ENCODE data around the gene JAKMIP1.

JAKMIP1 gene

DNA sequence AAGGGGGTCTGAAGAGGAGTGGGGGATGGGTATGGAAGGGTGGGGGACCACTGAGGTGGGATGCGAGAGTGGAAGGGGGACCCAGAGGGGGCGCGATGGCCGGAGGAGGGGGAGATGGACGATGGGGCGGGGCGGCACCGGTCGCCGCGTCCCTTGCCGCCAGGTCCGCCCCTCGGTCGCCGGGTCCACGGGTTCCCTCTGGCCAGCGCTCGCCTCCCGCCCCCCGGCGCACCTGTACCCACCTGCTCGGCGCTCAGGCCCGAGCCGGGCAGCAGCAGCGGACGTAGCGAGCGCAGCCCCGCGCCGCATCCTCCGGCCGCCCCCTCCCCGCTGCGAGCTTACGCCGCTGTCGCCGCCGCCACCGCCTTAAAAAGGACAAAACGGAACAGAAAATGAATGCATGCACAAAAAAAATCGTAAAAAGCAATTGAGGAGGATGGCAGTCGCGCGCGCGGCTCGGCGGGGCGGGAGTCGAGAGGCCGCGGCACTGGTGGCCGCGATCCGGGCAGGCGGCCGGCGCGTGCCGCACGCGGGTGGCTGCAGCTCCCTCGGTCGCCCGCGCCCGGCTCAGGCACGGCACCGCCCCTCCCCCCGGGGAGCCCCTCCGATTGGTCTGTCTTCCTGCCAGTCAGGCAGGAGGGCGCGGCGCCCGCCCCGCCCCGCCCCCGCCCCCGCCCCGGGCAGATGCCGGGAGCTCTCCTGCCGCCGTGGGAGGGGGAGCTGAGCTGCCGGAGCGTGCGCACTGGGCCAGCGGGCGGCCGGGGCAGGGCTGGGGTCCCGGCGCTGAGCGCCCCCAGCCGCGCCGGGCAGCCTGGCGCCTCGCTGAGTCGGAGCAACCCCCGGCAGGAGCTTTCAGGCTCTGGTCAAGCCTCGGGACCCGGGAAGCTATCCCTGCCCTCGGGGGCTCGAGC is at the start of gene JAKMIP1:
JAKMIP1 (minus strand) TSS at position 539 of the 911 bp plus-strand sequence. CDS start 87,699 bp downstream, outside the sequence.
- DNase-seq (ENCODE audit: low read depth, low spot score): no peak

DNA sequence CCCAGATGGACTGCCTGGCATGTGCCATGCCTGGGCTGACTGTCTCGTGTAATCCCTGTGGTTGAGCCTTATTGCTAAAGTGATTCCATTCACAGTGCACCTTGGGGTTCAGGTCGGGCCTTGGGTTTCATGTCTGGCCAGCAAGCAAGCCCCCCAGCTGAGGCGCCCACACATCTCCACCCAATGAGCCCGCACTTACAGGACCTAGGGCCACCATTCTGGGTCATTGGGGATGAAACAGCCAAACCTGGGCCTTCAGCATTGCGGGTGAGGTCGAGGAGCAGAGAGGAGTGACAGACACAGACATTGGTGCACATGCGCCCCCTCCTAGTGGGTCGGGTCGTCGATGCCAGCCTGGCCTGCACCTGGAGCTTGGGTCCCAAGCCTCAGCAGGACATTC is 48.0 kb upstream of the JAKMIP1 start:
- no peak for DNase-seq (ENCODE audit: low read depth, low spot score)

DNA sequence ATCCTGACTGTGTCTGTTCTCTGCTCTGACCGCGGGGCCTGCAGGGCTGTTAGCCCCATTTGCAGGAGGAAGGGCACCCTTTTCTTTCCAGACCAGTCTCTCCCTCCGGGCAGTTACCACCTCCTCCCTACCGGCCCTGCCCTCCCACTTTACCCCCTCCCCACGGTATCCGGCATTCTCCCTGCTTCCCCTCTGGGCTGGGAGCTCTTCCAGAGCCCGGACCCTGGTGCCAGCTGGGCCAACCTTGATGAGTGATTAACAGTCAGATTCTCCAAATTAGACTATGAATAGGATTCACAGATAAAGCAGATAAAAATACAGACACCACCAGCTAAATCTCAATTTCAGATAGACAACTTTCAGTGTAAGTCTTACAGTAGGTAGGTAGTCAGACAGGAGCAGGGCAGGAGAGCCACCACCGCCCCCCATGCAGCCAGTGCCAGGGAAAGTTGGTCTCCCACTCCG is 45.9 kb upstream of the JAKMIP1 start:
- DNase-seq (ENCODE audit: low read depth, low spot score): no peak

DNA sequence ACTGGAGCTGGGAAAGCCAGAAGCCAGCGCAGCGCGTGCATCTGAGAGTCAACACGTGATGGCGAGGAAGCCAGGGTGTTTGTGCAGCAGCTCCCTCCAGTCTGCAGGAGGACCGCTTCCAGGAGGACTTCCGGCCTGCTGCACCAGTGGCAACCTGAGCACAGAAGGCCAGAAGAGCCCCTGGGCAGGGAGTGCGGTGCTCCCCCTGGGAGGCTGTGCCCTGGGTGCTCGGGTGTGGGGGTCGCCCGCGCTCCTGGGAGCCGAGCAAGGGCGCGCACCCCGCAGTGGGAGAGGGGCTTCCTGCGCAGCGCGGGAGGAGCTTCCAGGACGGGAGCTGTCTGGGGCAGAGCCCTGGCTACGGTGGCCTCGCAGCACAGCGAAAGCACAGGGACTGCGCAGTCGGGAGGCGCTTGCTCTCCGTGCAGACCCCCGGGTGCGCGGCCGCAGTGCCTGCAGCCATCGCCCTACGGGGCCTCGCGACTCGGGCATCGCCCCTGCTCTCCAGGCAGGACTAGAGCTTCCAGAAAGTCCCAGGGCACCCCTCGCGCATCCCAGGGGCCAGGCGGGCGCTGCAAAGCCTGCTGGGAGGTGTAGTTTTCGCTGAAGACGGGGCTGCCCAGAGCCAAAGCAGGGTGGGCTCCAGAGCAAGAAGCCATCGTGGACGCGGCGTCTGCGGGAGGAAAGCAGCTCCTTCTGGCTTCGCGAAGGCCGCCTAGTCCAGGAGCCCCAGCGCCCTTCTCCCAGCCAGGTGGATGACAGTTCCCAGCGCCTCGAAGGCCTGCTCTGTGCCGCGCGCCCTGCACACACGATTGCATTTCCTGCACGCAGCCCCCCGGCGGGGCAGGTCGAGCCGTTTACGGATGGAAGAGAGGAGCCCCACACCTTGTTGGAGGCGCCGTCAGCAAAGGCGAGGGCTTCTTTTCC is 45.2 kb upstream of the JAKMIP1 start:
- DNase-seq (ENCODE audit: low read depth, low spot score): no peak

DNA sequence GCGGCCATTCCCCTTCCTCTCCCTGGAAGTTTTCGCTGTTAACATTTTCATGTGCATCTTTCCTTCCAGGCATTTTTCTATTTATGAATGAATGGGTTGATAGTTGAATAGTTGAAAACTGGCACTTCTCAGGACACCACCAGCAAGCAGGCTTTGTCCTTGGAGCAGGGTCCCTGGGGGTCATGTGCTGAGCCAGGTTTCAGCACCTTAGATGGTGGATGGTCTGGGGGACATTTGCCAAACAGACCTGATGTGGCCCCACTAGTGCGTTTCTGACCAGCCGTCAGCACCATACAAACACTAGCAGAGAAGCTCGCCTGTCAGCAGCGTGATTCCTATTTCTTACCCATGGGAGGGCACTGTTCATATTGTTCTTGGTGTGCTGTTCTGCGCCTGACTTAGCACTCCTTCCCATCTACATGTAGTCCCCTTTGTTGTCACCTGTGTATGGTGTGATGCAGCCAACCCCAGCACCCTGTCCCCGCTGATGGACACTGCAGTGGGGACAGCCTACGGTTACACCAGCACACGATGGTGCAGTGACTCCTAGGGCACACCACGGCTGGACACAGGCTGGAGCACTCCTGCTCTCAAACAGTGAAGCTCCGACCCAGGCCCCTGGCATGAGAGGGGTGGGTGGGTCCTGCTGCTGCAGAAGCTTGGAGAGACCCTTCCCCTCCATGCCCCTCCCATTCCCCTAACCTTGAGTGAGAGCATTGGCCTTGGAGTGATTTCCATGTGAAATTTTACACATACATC is 42.1 kb upstream of the JAKMIP1 start:
- no peak for DNase-seq (ENCODE audit: low read depth, low spot score)

DNA sequence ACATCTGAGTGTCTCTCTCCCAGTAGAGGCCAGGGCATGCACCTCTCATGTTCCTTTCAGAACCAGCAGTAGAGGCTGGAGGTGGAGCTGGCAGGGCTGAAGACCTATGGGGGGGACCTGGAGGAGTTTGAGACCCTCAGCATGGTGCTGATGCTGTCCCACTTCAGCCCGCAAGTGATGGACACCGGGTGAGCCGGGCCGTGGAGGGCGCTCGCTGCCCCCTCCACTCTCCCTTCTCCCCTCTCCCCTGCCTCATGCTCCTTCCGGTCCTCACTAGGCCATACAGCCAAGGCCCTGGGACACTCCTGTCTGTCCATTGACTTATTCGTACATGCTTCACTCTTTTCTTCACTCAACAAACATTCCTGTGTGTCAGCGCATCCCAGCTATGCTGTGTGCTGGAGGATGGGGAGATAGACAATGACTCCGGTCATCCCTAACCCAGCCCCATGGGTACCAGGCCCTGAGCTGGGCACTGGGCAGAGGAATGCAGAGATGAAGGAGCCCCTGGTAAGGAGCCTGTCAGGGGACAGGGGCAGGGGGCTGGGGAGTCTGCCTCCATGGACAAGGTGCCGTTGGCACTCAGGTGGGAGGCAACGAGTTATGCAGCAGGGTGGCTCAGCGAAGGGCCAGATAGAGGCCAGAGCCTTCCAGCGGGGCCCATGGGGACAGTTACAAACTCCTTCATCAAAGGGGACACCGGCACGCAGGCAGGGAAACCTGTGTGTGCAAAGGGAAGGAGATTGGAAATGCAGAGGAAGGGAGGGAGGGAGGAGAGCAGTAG is 40.9 kb upstream of the JAKMIP1 start:
- DNase-seq (ENCODE audit: low read depth, low spot score): no peak

DNA sequence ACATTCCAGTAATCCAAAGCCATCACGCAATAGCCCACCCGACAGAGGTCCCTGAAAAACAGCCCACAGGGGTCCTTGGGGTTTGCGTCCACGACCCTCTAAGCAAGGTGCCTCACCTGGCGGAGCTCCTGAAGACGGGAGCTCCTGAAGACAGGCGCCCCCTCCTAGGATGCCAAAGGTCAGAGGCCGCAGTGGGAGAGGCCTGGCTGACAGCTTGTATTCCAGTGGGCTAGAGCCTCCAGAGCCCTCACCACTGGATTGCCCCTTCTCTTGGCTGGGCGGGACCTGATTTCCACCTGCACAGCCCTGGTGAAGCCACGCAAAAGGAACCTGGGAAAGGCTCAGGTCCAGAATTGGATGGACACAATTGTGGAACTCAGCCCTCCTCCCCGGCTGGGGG is 39.6 kb upstream of the JAKMIP1 start:
- no peak for DNase-seq (ENCODE audit: low read depth, low spot score)

DNA sequence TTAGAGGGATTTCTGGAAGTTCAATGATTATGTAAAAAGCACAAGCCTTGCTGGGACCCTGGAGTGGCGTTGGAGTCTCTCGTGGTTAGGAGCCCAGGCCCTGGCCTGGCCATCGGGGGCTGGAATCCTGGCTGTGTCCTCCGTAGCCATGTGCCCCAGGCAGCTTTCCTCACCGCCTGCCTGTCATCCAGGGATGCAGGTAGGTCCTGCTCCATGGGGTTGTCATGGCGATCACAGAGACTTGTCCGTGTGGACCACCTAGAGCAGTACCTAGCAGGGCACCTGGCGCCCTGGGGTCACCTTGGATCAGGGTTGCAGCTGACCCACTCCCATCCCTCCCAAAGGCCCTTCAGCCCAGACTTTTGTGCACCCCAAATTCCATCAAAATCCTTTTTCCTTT is 39.1 kb upstream of the JAKMIP1 start:
- no peak for DNase-seq (ENCODE audit: low read depth, low spot score)

DNA sequence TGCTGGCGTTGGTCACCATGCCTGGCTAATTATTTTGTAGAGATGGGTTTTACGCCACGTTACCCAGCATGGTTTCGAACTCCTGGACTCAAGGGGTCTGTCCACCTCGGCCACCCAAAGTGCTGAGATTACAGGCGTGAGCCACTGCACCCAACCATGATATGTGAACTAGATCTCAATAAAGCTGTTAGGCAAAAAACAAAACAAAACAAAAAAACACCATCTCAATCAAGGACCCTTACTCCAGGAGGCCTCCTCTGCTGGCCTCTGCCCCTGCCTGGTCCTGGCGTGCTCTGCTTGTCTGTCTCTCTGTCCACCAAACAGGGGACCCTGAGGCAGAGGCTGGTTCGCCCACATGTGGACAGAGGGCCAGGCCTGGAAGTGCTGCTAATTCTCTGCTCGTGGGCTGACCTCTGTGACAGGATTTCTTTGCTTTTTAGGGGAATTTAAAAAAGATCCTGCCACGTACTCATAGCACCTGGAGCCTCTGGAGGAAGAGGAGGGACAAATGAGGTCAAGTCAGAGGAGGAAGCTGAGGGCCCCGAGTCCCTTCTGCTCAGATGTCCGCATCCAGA is 36.6 kb upstream of the JAKMIP1 start:
- no peak for DNase-seq (ENCODE audit: low read depth, low spot score)

DNA sequence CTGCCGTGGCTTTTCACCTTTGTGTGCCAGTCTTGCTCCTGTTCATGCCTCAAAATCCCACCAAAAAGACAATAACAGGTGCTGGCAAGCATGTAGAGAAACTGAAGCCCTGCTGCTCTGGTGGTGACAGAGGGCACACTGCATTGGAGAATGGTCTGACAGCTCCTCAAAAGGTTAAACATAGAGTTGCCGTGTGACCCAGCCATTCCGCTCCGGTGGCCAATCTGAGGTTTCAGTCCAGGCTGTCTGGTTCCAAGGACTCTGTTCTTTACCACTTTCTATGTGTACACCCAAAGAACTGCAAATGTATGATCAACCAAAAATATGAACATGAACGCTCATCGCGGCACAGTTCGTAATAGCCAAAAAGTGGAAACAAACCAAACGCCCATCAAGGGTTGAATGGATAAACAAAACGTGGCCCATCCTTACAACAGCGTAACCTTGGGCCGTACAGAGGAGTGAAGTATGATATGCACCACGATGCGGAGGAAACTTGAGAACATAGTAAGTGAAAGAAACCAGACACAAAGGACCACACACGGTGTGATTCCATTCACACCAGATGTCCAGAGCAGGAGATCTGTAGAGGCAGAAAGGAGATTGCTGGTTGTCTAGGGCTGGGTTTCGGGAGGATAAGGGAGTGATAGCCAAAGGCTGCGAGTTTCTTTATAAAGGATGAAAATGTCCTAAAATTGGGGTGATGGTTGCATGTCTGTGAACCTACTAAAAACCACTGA is 35.7 kb upstream of the JAKMIP1 start:
- DNase-seq (ENCODE audit: low read depth, low spot score): no peak

DNA sequence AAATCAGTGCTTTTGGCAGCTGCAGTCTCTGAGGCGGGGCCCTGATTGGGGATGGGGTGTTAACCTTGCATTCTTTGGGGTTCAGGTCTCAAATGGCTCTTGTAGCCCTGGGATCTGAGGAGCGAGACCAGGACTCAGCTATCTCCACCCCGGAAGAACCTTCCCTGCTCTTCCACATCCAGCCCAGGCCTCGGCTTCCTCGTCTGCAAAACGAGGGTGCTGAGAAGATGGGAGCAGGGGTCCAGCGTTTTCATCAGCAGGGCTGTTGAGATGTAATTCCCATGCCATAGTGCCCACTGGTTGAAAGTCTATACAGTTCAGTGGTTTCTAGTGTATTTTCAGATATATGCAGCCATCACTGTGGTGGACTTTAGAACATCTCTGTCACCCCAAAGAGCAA is 34.7 kb upstream of the JAKMIP1 start:
- no peak for DNase-seq (ENCODE audit: low read depth, low spot score)

DNA sequence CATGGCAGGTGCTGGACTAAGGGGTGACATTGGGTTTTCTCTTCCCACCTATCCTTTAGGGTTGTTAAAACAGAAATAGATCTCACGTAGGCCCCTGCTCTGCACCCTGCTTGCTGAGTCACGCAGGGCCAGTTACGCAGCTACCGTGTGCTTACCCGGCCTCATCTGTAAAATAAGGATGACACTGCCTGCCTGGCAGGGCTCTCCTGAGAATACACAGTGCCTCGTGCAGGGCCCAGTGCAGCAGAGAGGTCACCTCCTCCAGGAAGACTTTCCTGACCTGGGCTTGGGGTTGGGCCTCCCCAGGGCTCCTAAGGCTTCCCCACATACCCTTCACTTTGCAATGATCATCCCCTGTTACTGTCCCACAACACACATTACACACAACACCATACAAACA is 33.6 kb upstream of the JAKMIP1 start:
- no peak for DNase-seq (ENCODE audit: low read depth, low spot score)

DNA sequence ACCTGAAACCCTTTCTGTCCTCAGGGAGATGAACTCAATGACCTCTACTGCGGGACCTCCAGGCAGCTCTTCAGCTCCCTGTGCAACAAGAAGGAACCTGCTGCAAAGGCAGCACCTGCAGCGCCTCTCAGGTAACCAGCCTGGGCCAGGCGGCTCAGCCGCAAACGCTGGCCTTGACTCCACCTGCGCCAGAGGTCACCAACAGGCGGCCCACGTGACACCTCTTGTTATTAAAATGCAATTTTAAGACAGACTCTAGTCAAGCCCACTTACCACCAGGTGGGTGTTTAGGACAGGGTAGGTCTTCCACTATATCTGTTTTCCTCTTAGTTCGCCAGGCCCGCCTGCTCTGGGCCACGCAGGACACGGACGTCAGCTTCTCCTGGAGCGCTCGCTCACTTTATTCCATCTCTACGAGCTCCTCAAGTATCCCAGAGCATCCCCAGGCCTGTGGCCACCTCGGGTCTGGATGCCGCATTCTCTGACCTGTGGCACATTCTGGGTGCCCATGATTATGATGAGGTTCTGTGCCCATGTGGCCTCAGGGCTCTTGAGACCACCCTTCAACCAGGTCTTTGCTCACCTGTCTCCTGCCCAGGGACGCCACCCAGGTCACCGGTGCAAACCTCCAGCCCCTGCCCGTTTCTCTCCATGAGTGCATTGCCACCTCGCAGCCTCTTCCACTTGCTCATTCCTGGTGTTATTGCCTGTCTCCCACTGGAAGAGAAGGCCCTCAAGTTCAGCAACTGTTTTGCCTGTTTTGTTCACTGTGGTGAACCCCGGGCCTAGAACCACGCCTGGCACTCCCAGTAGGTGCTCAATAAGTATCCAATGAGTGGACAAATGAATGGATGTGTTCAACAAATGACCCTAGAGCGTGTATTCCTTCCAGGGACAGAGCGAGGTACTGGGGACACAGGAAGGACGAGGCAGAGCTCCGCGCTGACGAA is 32.8 kb upstream of the JAKMIP1 start:
- no peak for DNase-seq (ENCODE audit: low read depth, low spot score)

DNA sequence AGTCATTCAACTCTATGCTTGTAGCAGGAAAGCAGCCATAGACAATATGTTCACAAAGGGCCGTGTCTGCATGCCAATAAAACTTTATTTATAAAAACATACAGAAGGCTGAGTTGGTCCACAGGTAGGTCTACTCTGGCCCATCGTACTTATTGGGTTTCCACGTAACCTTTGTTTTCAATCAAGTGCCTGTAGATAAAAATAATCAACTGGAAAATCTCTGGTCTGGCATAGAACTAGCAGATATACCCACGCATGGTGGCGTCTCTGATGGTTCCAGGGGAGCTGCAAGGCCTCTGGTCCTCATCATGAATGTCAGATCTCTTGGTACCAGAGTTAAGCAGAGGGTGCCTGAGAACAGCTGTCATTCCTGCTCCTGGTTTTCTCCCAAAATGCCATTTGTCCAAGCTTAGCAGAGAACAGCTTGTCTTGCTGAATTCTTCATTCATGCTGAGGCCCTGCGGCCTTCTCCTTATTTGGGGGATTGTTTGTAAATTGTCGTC is 31.4 kb upstream of the JAKMIP1 start:
- DNase-seq (ENCODE audit: low read depth, low spot score): no peak

DNA sequence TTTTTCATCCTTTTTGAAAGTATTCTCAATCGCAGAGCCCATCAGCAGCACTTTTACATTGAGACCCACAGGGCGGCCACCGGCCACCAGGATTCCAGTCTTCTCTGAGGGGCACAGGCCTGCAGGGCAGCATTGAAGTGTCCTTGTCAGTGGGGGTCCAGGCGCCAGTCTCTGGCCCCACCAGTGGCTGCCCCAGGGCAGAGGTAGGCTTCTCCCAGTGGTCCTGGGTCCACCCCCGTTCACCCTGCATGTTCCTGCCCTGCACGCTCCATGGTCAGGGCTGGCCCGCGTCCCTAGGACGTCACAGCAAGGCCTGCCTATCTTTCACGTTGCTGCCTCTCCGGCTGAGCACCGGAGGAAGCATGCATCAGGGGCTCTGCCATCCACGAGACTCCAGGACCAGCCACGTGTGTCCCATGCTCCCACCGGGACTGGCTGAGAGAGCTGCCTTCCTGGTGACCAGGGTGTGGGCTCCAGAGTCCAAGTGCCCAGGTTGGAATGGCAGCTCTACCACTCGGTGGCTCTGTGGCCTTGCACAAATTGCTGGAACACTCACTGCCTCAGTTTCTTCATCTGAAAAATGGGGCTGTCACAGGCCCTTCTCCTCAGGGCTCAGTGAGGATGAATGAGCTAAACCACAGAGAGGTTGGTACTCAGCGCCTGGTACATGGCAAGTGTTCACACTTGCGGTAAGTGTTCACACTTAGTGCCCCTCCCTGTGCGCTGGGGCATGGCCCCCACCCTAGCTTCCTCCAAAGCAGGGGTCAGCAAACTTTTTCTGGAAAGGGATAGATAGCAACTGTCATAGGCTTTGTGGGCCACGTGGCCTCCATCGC is 30.7 kb upstream of the JAKMIP1 start:
- no peak for DNase-seq (ENCODE audit: low read depth, low spot score)

DNA sequence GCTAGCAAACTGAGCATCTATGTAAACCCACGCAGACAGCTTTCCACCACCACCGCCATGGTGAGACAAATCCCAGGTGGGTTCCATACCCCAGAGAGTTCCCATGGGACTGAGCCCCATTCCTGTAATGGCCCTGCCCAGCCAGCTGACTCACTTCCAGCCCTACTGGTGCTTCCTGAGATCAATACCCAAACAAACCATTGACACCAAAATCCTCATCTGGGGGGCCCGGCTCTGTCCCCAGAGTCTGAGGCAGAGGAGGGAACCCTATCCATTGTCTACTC is 30.1 kb upstream of the JAKMIP1 start:
- no peak for DNase-seq (ENCODE audit: low read depth, low spot score)

DNA sequence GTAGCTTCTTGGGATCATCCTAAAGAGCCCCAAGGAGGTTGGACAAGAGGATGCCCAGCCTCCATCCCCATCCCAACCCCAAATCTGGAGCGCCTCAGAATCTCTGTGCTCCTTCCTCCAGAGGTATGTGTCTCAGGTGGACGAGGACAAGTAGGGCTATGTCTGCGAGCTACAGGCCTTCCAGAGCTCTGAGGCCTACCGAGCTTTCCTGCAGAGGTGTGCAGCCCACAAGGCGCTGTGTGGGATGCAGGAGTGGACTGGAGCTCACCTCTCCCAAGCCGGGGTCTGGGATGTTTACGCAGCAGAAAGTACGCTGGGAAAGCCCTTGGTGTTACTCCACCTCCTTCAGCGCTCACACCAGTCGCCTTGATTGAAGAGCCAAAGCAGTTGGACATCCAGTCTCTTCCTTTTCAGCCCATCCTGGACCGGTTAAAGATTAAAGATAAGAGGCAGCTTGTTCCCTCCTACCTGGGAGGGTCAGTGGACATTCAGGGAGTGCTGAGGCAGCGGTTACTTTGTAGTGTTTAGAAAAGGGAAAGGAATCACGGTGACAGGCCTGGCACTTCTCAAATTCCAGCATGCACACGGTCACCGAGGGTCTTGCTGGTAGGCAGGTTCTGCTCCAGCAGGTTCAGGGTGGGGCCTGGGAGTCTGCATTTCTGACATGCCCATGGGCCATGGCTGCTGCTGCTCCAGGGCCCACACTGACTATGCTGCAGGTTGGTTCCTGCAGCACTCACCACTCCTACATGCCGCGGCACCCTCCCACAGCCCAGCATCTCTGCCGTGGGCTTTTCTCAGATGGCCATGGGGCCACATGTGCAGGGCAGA is 29.5 kb upstream of the JAKMIP1 start:
- DNase-seq (ENCODE audit: low read depth, low spot score): no peak

Measured in iPS DF 19.7 (cell line).